Gastroesophageal sphincter (tissue), 4 donors: ENCODE data around the gene ACR. TPM values are rescaled to one million over a fixed set of nuclear protein-coding genes. Genes with fewer than 3 reads are reported as not detected.

Experiments used
- ATAC-seq: fragments of 150-250 bp; one replicate; pipeline ENCODE4 v1.9.1; 2016; ENCODE audit warnings: mild to moderate bottlenecking, moderate library complexity
- H3K27ac ChIP-seq, 4 donors: fragments of 200-600 bp; sonication (generic) in 3 of 4; 1 replicate in 3 of 4; 2 replicates in 1 of 4; pipeline ENCODE4 v1.5.1; 2016 to 2019
- H3K27me3 ChIP-seq: fragments of 200-600 bp; sonication (generic); one replicate; pipeline ENCODE4 v1.5.1; 2019
- H3K36me3 ChIP-seq, 2 donors: fragments of 200-600 bp; sonication (generic); one replicate each; pipeline ENCODE4 v1.5.1; 2019; ENCODE audit warnings: control low read depth in 1 of 2
- H3K4me1 ChIP-seq, 3 donors: fragments of 200-600 bp; sonication (generic); 1 replicate in 2 of 3; 2 replicates in 1 of 3; pipeline ENCODE4 v1.5.1; 2016 to 2019; ENCODE audit warnings: control low read depth in 2 of 3
- H3K4me3 ChIP-seq, 2 donors: fragments of 200-600 bp; sonication (generic); one replicate each; pipeline ENCODE4 v1.5.1; 2019; ENCODE audit warnings: mild to moderate bottlenecking in 1 of 2, moderate library complexity in 1 of 2
- H3K9me3 ChIP-seq, 3 donors: fragments of 200-600 bp; sonication (generic); one replicate each; pipeline ENCODE4 v1.5.1; 2017 to 2019; ENCODE audit warnings: control low read depth in 2 of 3
- CTCF ChIP-seq, 4 experiments: fragments of 200-600 bp in 2 of 4; fragments of 450-650 bp in 2 of 4; sonication (generic) in 1 of 4; IDR thresholded peaks; one replicate each; pipeline ENCODE4 v1.5.1; 2017 to 2019; ENCODE audit warnings: antibody characterized with exemption in 4 of 4, mild to moderate bottlenecking in 2 of 4, moderate library complexity in 2 of 4
- EP300 ChIP-seq: sonication (generic); formaldehyde crosslinking; IDR thresholded peaks from one replicate; pipeline ENCODE4 v1.6.1; 2017; ENCODE audit warnings: antibody characterized with exemption, mild to moderate bottlenecking
- POLR2A ChIP-seq, 2 donors: fragments of 450-650 bp; IDR thresholded peaks; one replicate each; pipeline ENCODE4 v1.6.1; 2017; ENCODE audit warnings: antibody characterized with exemption in 2 of 2, mild to moderate bottlenecking in 2 of 2, moderate library complexity in 1 of 2
- POLR2AphosphoS5 ChIP-seq: sonication (generic); formaldehyde crosslinking; IDR thresholded peaks from one replicate; pipeline ENCODE4 v1.6.1; 2017; ENCODE audit warnings: antibody characterized with exemption
- WGBS, 2 donors: methylation state at CpG; one replicate each; pipeline ENCODE4 v1.1.5; 2018; ENCODE audit warnings: low coverage in 1 of 2; 5-methylcytosine and 5-hydroxymethylcytosine counted together
- total RNA-seq, 4 donors: library from RNA; depleted of rRNA; stranded (reverse); fragments of >200 nt; gene quantifications; one replicate each; pipeline ENCODE4 v1.1.0, GENCODE V29; 2016

Gene ACR
- total RNA-seq, 4 donors from 2014 or later = not detected

GRCh38 chr22:50697667-50698506 is 40.1 kb upstream of the ACR start:
- H3K4me3 ChIP-seq = peak overlapping the region in 1 of 2 donors; percentile 61
- 40 to 60% methylated on average over 1 to 2 of the region's 54 CpGs for WGBS, 2 donors
- peaks cover 22% of the 10 kb centered on the region for H3K27me3 ChIP-seq
- no peak overlapping the region for H3K27ac ChIP-seq
- H3K36me3 ChIP-seq = peaks cover 0 to 23% of the 10 kb centered on the region in 2 donors
- no peak for ATAC-seq
- H3K9me3 ChIP-seq = no peaks in the 10 kb centered on the region
- H3K4me1 ChIP-seq = peaks cover 0 to 32% (median 12%) of the 10 kb centered on the region in 3 donors
- TF ChIP-seq POLR2A (IDR thresholded peaks at IDR 0.05) = no peak
- no peak for TF ChIP-seq POLR2AphosphoS5
- TF ChIP-seq EP300 = no peak
- no peak for TF ChIP-seq CTCF (IDR thresholded peaks at IDR 0.05)

- Histone ChIP-seq H3K27me3 (peaks cover 20% of the 10 kb centered on the region), H3K36me3 (peaks cover 0 to 30% of the 10 kb centered on the region in 2 donors), H3K4me3 (peak overlapping the region in 1 of 2 donors; percentile 61), H3K9me3 (no peaks in the 10 kb centered on the region), H3K27ac (no peak overlapping the region), H3K4me1 (peaks cover 0 to 32% (median 12%) of the 10 kb centered on the region in 3 donors)
- TF ChIP-seq EP300 (no peak), CTCF (IDR thresholded peaks at IDR 0.05) (no peak), POLR2A (IDR thresholded peaks at IDR 0.05) (no peak), POLR2AphosphoS5 (no peak)
- no peak for ATAC-seq
- no CpG with 5 or more reads among the region's 12 CpGs for WGBS, 2 donors
Observed at GRCh38 chr22:50698546-50698945, 39.5 kb upstream of the ACR start.

- H3K4me1 ChIP-seq = peaks cover 0 to 32% (median 12%) of the 10 kb centered on the region in 3 donors
- WGBS, 2 donors = 71 to 75% methylated on average over 4 to 9 of the region's 15 CpGs
- ATAC-seq = no peak
Observed at GRCh38 chr22:50699001-50699755, 38.8 kb upstream of the ACR start.

DNA sequence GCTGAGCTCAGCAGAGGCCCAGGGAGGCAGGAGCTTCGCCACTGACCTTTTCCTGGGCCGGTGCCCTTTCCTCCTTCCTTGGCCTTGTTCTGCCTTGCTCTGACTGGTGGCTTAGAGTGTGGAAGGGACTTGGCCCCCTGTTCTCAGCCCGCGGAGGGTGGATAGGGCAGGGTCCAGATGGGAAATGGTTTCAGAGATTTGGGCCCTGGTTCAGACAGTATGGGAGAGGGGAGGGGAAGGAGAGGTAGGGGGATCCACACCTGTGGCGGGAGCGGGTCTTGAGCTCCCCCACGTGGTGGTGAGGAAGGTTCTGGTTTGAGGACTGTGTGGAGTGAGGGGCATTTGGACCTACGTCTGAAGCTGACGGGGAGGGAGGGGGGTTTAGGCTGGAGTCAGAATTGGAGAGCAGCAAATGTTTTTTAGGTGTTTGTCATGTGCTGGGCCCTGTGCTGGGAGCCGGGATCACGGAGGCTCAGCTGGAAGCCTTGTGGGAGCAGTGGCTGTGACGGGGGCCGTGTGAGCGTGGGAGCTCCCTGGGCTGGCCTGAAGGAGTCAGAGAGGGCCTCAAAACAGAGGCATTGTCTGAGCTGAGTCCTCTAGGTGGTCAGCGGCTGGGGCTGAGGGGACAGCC is 38.1 kb upstream of the ACR start:
- WGBS, 2 donors = 60 to 72% methylated on average over 3 to 5 of the region's 15 CpGs
- Histone ChIP-seq H3K36me3 (peaks cover 0 to 43% of the 10 kb centered on the region in 2 donors), H3K27ac (no peak overlapping the region), H3K4me3 (no peak overlapping the region), H3K27me3 (peaks cover 20% of the 10 kb centered on the region), H3K9me3 (no peaks in the 10 kb centered on the region), H3K4me1 (peaks cover 0 to 35% (median 12%) of the 10 kb centered on the region in 3 donors)
- ATAC-seq = no peak
- no peak for TF ChIP-seq CTCF (IDR thresholded peaks at IDR 0.05)
- TF ChIP-seq POLR2AphosphoS5 = no peak
- TF ChIP-seq POLR2A (IDR thresholded peaks at IDR 0.05) = no peak
- no peak for TF ChIP-seq EP300

More at GRCh38 chr22:50699001-50699755, 38.8 kb upstream of the ACR start:
- Histone ChIP-seq H3K27me3 (peaks cover 20% of the 10 kb centered on the region), H3K27ac (no peak overlapping the region), H3K4me3 (no peak overlapping the region), H3K36me3 (peaks cover 0 to 36% of the 10 kb centered on the region in 2 donors), H3K9me3 (no peaks in the 10 kb centered on the region)
- TF ChIP-seq POLR2A (IDR thresholded peaks at IDR 0.05) = no peak
- TF ChIP-seq CTCF (IDR thresholded peaks at IDR 0.05) = no peak
- TF ChIP-seq EP300 = no peak
- no peak for TF ChIP-seq POLR2AphosphoS5
